Upper lobe of left lung (tissue), 6 donors: ENCODE measurements around the gene MAD1L1. TPM values are rescaled to one million over a fixed set of nuclear protein-coding genes. Genes with fewer than 3 reads are reported as not detected.
A peak's percentile ranks its signal among the peaks of the same experiment; 100 is the strongest.

ENCODE experiments used
- ATAC-seq, 2 donors: fragments of 200-7000 bp; cut with Tn5 transposase; one replicate each; pipeline ENCODE4 v1.9.1; 2022; ENCODE audit warnings: mild to moderate bottlenecking in 2 of 2, moderate library complexity in 2 of 2; ENCODE audit not compliant: low FRiP score in 2 of 2
- DNase-seq, 2 donors: peaks; one replicate each; pipeline ENCODE4 v3.0.0-alpha.2; 2019 to 2020
- H3K27ac ChIP-seq, 4 donors: fragments of 200-600 bp; sonication (generic); one replicate each; pipeline ENCODE4 v1.5.1; 2016 to 2019
- H3K27me3 ChIP-seq, 4 donors: fragments of 200-600 bp; sonication (generic); one replicate each; pipeline ENCODE4 v1.5.1; 2017 to 2019
- H3K36me3 ChIP-seq, 4 donors: fragments of 200-600 bp; sonication (generic); one replicate each; pipeline ENCODE4 v1.5.1; 2016 to 2019
- H3K4me1 ChIP-seq, 4 donors: fragments of 200-600 bp; sonication (generic); one replicate each; pipeline ENCODE4 v1.5.1; 2018 to 2019
- H3K4me3 ChIP-seq, 4 donors: fragments of 200-600 bp; sonication (generic); one replicate each; pipeline ENCODE4 v1.5.1; 2017 to 2019; ENCODE audit warnings: mild to moderate bottlenecking in 2 of 4, moderate library complexity in 1 of 4
- H3K9me3 ChIP-seq, 4 donors: fragments of 200-600 bp; sonication (generic); one replicate each; pipeline ENCODE4 v1.5.1; 2018 to 2019
- EP300 ChIP-seq, 4 donors: sonication (generic); formaldehyde crosslinking; IDR thresholded peaks; one replicate each; pipeline ENCODE4 v1.5.1; 2017; ENCODE audit warnings: antibody characterized with exemption in 4 of 4, control low read depth in 2 of 4
- POLR2A ChIP-seq, 4 donors: fragments of 450-650 bp; IDR thresholded peaks; one replicate each; pipeline ENCODE4 v1.5.1; 2016 to 2017; ENCODE audit warnings: antibody characterized with exemption in 4 of 4, mild to moderate bottlenecking in 2 of 4
- POLR2AphosphoS5 ChIP-seq, 2 donors: sonication (generic); formaldehyde crosslinking; IDR thresholded peaks; one replicate each; pipeline ENCODE4 v1.5.1; 2017; ENCODE audit warnings: antibody characterized with exemption in 2 of 2
- WGBS, 2 donors: methylation state at CpG; one replicate each; pipeline ENCODE4 v1.1.5; 2017 to 2018; 5-methylcytosine and 5-hydroxymethylcytosine counted together
- total RNA-seq, 6 donors: library from RNA; depleted of rRNA in 4 of 6; stranded (reverse); fragments of >200 nt in 4 of 6; gene quantifications; one replicate each; pipeline versions ENCODE4 v1.1.0 to v1.2.1, GENCODE V29; 2016 to 2021
- TF ChIP-seq, protein P1 (sequence below), 6 experiments: fragments of 450-650 bp in 4 of 6; fragments of 200-600 bp in 2 of 6; sonication (generic) in 2 of 6; IDR thresholded peaks; one replicate each; pipeline ENCODE4 v1.5.1; 2016 to 2019; ENCODE audit warnings: antibody characterized with exemption in 6 of 6
- donor health status: DM: no; HTN: no; CAD: no; lungs with moderate emphysema.
- donor health status: DM: no; HTN: yes; CAD: no; lungs with severe emphysema.

The MAD1L1 gene
- total RNA-seq, 6 donors from 2014 or later = 40.6 to 364 (median 65.6) TPM

- H3K27ac ChIP-seq = no peak overlapping the region
- 80 to 84% methylated on average over 16 to 45 of the region's 45 CpGs for WGBS, 2 donors
- TF ChIP-seq POLR2AphosphoS5 (IDR thresholded peaks at IDR 0.05) = no peak
- no peak for TF ChIP-seq POLR2A (IDR thresholded peaks at IDR 0.05)
- TF ChIP-seq, protein P1, sequence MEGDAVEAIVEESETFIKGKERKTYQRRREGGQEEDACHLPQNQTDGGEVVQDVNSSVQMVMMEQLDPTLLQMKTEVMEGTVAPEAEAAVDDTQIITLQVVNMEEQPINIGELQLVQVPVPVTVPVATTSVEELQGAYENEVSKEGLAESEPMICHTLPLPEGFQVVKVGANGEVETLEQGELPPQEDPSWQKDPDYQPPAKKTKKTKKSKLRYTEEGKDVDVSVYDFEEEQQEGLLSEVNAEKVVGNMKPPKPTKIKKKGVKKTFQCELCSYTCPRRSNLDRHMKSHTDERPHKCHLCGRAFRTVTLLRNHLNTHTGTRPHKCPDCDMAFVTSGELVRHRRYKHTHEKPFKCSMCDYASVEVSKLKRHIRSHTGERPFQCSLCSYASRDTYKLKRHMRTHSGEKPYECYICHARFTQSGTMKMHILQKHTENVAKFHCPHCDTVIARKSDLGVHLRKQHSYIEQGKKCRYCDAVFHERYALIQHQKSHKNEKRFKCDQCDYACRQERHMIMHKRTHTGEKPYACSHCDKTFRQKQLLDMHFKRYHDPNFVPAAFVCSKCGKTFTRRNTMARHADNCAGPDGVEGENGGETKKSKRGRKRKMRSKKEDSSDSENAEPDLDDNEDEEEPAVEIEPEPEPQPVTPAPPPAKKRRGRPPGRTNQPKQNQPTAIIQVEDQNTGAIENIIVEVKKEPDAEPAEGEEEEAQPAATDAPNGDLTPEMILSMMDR (IDR thresholded peaks at IDR 0.05) = no peak
- TF ChIP-seq EP300 (IDR thresholded peaks at IDR 0.05) = no peak
- no peaks in the 10 kb centered on the region for H3K9me3 ChIP-seq
- peak in 1 of 2 donors; percentile 72 for DNase-seq
- no peaks in the 10 kb centered on the region for H3K36me3 ChIP-seq
- no peak overlapping the region for H3K4me3 ChIP-seq
- H3K27me3 ChIP-seq = no peaks in the 10 kb centered on the region
- no peaks in the 10 kb centered on the region for H3K4me1 ChIP-seq
- ATAC-seq = no peak
Observed at GRCh38 chr7:1856161-1856887, 376.4 kb downstream of the MAD1L1 start.

DNA sequence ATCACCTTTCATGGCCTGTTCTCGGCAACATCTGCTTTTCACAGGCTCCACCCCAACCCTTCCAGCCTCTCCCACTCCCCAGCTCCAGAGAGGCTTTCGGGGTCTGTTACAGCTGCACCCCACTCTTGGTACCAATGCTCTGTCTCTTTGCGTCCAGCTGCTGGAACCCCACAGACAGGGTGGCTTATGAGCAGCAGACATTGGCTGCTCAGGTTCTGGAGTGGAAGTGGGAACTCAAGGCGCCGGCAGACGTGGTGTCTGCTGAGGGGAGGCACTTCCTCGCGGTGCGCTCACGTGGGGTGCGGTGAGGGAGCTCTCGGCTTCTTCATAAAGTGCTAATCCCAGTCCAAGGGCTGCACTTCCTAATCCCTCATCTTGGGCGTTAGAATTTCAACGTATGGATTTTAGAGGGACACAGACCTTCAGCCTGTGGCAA lies 377.0 kb downstream of the MAD1L1 start:
- no peaks in the 10 kb centered on the region for H3K36me3 ChIP-seq
- TF ChIP-seq EP300 (IDR thresholded peaks at IDR 0.05) (no peak), POLR2AphosphoS5 (IDR thresholded peaks at IDR 0.05) (no peak), POLR2A (IDR thresholded peaks at IDR 0.05) (no peak)
- TF ChIP-seq, protein P1 (IDR thresholded peaks at IDR 0.05) = no peak
- no peaks in the 10 kb centered on the region for H3K9me3 ChIP-seq
- DNase-seq (no peak), ATAC-seq (no peak)
- 81 to 89% methylated on average over 14 of the region's 14 CpGs for WGBS, 2 donors
- H3K4me3 ChIP-seq = no peak overlapping the region
- H3K4me1 ChIP-seq = no peaks in the 10 kb centered on the region
- no peak overlapping the region for H3K27ac ChIP-seq
- H3K27me3 ChIP-seq = no peaks in the 10 kb centered on the region

GRCh38 chr7:1854866-1855724 lies 377.6 kb downstream of the MAD1L1 start:
- WGBS, 2 donors = 93 to 94% methylated on average over 34 to 41 of the region's 41 CpGs

DNA sequence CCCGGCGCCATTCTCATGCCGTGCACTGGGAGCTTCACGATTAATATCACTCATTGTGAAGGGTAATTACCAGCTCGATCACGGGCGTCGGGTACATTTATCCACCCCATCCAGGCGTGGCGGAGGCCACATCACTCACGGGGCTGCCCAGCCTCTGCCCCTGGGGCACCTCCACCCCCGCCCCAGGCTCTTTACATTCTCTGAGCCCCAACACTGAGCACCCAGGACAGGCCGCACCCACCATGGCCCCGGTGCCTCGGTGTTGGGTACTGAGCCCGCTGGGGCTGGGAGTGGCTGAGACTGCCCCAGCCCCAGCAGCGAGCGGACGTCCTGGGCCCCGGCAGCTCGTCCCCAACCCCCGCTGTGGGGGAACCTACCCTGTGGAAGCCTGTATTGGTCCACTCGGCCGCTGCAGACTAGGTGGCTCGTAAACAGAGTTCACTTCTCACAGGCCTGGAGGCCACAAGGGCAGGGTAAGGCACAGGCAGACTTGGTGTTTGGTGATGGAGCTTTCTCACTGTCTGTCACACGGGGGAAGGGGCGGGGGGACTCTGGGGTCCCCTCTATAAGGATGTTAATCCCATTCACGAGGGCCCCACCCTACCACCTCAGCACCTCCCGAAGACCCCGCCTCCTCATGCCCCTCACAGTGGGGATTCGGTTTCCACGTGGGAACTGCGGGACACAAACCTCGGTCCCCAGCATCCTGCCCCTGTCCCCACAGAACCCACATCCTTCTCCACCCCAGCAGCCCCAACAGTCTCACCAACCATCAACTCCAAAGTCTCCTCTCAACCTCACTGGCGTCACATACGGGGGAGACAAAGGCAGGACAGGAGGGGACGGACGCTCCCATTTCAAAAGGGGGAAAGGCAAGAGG lies 378.5 kb downstream of the MAD1L1 start:
- Histone ChIP-seq H3K27me3 (no peaks in the 10 kb centered on the region), H3K27ac (no peak overlapping the region), H3K36me3 (no peaks in the 10 kb centered on the region), H3K4me1 (no peaks in the 10 kb centered on the region), H3K9me3 (no peaks in the 10 kb centered on the region), H3K4me3 (no peak overlapping the region)
- no peak for TF ChIP-seq POLR2AphosphoS5 (IDR thresholded peaks at IDR 0.05)
- TF ChIP-seq POLR2A (IDR thresholded peaks at IDR 0.05) = no peak
- no peak for TF ChIP-seq EP300 (IDR thresholded peaks at IDR 0.05)
- TF ChIP-seq, protein P1 (IDR thresholded peaks at IDR 0.05) = no peak
- peak in 1 of 2 donors; percentile 68 for DNase-seq
- no peak for ATAC-seq
- 81 to 89% methylated on average over 20 to 26 of the region's 38 CpGs for WGBS, 2 donors

More at GRCh38 chr7:1854866-1855724, 377.6 kb downstream of the MAD1L1 start:
- no peak for TF ChIP-seq POLR2AphosphoS5 (IDR thresholded peaks at IDR 0.05)
- no peak for TF ChIP-seq EP300 (IDR thresholded peaks at IDR 0.05)
- no peak for TF ChIP-seq POLR2A (IDR thresholded peaks at IDR 0.05)
- TF ChIP-seq, protein P1 (IDR thresholded peaks at IDR 0.05) = no peak
- H3K27ac ChIP-seq = no peak overlapping the region
- ATAC-seq (no peak), DNase-seq (peak in 1 of 2 donors; percentile 72)
- no peaks in the 10 kb centered on the region for H3K9me3 ChIP-seq
- no peaks in the 10 kb centered on the region for H3K4me1 ChIP-seq
- no peaks in the 10 kb centered on the region for H3K27me3 ChIP-seq
- no peaks in the 10 kb centered on the region for H3K36me3 ChIP-seq
- no peak overlapping the region for H3K4me3 ChIP-seq
